Heart left ventricle (tissue), 16 donors: ENCODE data around the gene LIN52. TPM values are rescaled to one million over a fixed set of nuclear protein-coding genes. Genes with fewer than 3 reads are reported as not detected.

ENCODE experiments used
- ATAC-seq, 4 donors: fragments of 200-7000 bp; cut with Tn5 transposase; one replicate each; pipeline ENCODE4 v1.9.1; 2020 to 2022; ENCODE audit warnings: moderate library complexity in 4 of 4, mild to moderate bottlenecking in 3 of 4, moderate number of reproducible peaks in 1 of 4
- DNase-seq, 5 donors: peaks; one replicate each; pipeline ENCODE4 v3.0.0-alpha.2; 2020
- H3K27ac ChIP-seq, 12 donors: fragments of 200-600 bp; sonication (generic) in 4 of 12; one replicate each; pipeline versions ENCODE4 v1.5.0 to v1.8.0; 2016 to 2022; ENCODE audit warnings: mild to moderate bottlenecking in 2 of 12
- H3K27me3 ChIP-seq, 9 donors: fragments of 200-600 bp; sonication (generic) in 2 of 9; one replicate each; pipeline versions ENCODE4 v1.5.1 to v1.8.0; 2016 to 2022; ENCODE audit warnings: mild to moderate bottlenecking in 3 of 9
- H3K36me3 ChIP-seq, 9 donors: fragments of 200-600 bp; sonication (generic) in 2 of 9; one replicate each; pipeline versions ENCODE4 v1.5.0 to v1.8.0; 2018 to 2022; ENCODE audit warnings: mild to moderate bottlenecking in 2 of 9
- H3K4me1 ChIP-seq, 12 donors: fragments of 200-600 bp; sonication (generic) in 4 of 12; one replicate each; pipeline versions ENCODE4 v1.5.0 to v1.8.0; 2016 to 2022; ENCODE audit warnings: mild to moderate bottlenecking in 3 of 12
- H3K4me3 ChIP-seq, 12 donors: fragments of 200-600 bp; sonication (generic) in 4 of 12; one replicate each; pipeline versions ENCODE4 v1.5.0 to v1.8.0; 2017 to 2022; ENCODE audit warnings: mild to moderate bottlenecking in 9 of 12, moderate library complexity in 4 of 12
- H3K9me3 ChIP-seq, 12 donors: fragments of 200-600 bp; sonication (generic) in 4 of 12; one replicate each; pipeline versions ENCODE4 v1.5.0 to v1.8.0; 2016 to 2022; ENCODE audit warnings: mild to moderate bottlenecking in 1 of 12
- POLR2A ChIP-seq, 2 donors: fragments of 450-650 bp; IDR thresholded peaks; one replicate each; pipeline ENCODE4 v1.6.1; 2017; ENCODE audit warnings: antibody characterized with exemption in 2 of 2, mild to moderate bottlenecking in 2 of 2, moderate library complexity in 2 of 2
- WGBS, 4 donors: extraction: QIAGEN DNeasy Blood & Tissue Kit in 2 of 4; methylation state at CpG; one replicate each; pipeline versions ENCODE4 v1.1.5 to v1.1.7; 2013 to 2018; 5-methylcytosine and 5-hydroxymethylcytosine counted together
- intact Hi-C, 10 donors: fragments of 100-400 bp; cut with DNase I; formaldehyde crosslinking; loops; one replicate each; pipeline versions ENCODE4 v1.11.1 to v1.14.2; 2022
- polyA plus RNA-seq, 2 donors: library from polyadenylated mRNA; stranded (reverse); fragments of 200-250 nt; gene quantifications; one replicate each; pipeline ENCODE4 v1.2.3, GENCODE V29; 2013
- total RNA-seq, 9 donors: library from RNA; depleted of rRNA in 2 of 9; stranded (reverse); fragments of >200 nt in 2 of 9; fragmentation: NEBNext Ultra II Directional in 3 of 9; extraction: Animal tissue kit (Norgen Biotek cat#: 25700) in 3 of 9; gene quantifications; one replicate each; pipeline versions ENCODE4 v1.1.0 to v1.2.4, GENCODE V29; 2016 to 2023
- TF ChIP-seq, protein P1 (sequence below), 12 donors: fragments of 200-600 bp; sonication (generic) in 4 of 12; IDR thresholded peaks; one replicate each; pipeline versions ENCODE4 v1.5.0 to v1.8.0; 2018 to 2022; ENCODE audit warnings: antibody characterized with exemption in 12 of 12, mild to moderate bottlenecking in 5 of 12
- donor health status: ischemic (EF 13 %, LVEDD 7.1; RV severe dilation, severe dysfunction).
- donor health status: healthy with polysubstance abuse.
- donor health status: DM: no; HTN: yes; CAD: no.
- donor health status: DM: no; HTN: no; CAD: no.
- donor health status: ischemic (EF 25% LVEDD 6.9; RV normal size, moderate dysfunction).
- donor health status: ischemic (EF 25% LVEDD 5.7; RV mildly dilated, moderate dysfunction).
- donor health status: healthy.
- donor health status: DM: yes; HTN: yes; CAD: no.
- donor health status: ischemic (EF 35%, LVEDD 5.7; RV mildly dilated, moderate dysfunction).
- donor health status: nonischemic (EF 11% LVEDD 7.7; RV severe dilation, severe dysfunction).
- donor health status: DM: yes; HTN: yes; CAD: no.
- donor health status: PGD.
- donor health status: ischemic (EF 29% LVEDD 5.4; RV normal size, mild dysfunction).
- donor health status: nonischemic (EF 23%, LVEDD 6.1; RV moderate dilation, normal function).

LIN52 gene
- total and polyA plus RNA-seq, 11 donors, result 4.2 to 14.5 (median 8.9) TPM

DNA sequence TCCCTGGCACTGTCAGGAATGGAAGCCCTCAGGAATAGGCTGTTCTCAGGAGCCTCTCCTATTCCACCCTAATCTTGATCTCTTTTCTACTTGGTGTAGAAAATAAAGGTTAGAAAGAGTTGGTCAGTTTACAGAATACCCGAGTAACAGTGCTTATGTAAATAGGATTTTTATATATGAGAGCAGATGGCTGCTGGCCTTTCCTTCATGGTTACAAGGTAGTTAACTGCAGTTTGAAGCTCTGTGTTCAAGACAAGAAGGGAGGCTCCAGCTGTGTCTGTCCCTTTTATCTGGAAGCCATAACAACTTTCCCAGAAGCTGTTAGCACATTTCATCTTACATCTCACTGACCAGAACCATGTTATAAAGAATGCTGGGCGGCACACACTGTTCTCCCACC lies 42.5 kb upstream of the LIN52 start:
- ATAC-seq, result no peak
- H3K27me3 ChIP-seq, result no peaks in the 10 kb centered on the region
- peaks cover 0 to 36% (median 0%) of the 10 kb centered on the region in 9 donors for H3K36me3 ChIP-seq
- intact Hi-C loops, result loop anchor here in 1 of 10 donors (2.0 kb wide), 1 partner anchor 37 kb away; no protein-coding TSS in a partner anchor
- H3K9me3 ChIP-seq, result no peaks in the 10 kb centered on the region
- H3K4me1 ChIP-seq, result no peaks in the 10 kb centered on the region
- TF ChIP-seq, protein P1, sequence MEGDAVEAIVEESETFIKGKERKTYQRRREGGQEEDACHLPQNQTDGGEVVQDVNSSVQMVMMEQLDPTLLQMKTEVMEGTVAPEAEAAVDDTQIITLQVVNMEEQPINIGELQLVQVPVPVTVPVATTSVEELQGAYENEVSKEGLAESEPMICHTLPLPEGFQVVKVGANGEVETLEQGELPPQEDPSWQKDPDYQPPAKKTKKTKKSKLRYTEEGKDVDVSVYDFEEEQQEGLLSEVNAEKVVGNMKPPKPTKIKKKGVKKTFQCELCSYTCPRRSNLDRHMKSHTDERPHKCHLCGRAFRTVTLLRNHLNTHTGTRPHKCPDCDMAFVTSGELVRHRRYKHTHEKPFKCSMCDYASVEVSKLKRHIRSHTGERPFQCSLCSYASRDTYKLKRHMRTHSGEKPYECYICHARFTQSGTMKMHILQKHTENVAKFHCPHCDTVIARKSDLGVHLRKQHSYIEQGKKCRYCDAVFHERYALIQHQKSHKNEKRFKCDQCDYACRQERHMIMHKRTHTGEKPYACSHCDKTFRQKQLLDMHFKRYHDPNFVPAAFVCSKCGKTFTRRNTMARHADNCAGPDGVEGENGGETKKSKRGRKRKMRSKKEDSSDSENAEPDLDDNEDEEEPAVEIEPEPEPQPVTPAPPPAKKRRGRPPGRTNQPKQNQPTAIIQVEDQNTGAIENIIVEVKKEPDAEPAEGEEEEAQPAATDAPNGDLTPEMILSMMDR (IDR thresholded peaks at IDR 0.05), result no peak
- TF ChIP-seq POLR2A (IDR thresholded peaks at IDR 0.05), result no peak
- WGBS, 4 donors, result 47 to 80% (median 65%) methylated on average over 2 of the region's 2 CpGs
- no peak overlapping the region for H3K4me3 ChIP-seq
- DNase-seq, result no peak
- no peak overlapping the region for H3K27ac ChIP-seq

DNA sequence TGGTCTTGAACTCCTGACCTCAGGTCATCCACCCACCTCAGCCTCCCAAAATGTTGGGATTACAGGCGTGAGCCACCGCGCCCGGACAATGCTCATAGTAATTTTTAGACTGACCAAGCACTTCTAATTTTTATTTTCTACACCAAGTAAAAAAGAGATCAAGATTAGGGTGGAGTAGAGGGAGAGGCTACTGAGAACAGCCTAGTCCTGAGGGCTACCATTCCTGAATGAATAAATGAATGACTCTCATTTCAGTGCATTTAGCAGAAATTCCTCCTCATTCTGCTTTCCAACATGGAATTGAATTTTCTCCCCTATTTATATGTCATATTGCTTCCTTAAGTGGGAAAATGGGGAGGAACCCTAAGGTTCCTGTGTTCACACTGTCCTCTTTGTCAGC lies 39.2 kb upstream of the LIN52 start:
- no peak for ATAC-seq
- Histone ChIP-seq H3K9me3 (no peaks in the 10 kb centered on the region), H3K36me3 (peaks cover 0 to 52% (median 4%) of the 10 kb centered on the region in 9 donors), H3K27ac (no peak overlapping the region), H3K4me3 (no peak overlapping the region), H3K27me3 (no peaks in the 10 kb centered on the region), H3K4me1 (peaks cover 0 to 8% (median 0%) of the 10 kb centered on the region in 12 donors)
- intact Hi-C loops, result no loop called here
- TF ChIP-seq, protein P1 (IDR thresholded peaks at IDR 0.05), result no peak
- TF ChIP-seq POLR2A (IDR thresholded peaks at IDR 0.05), result no peak
- WGBS, 4 donors, result 96 to 97% (median 97%) methylated on average over 4 of the region's 4 CpGs
- DNase-seq, result no peak

DNA sequence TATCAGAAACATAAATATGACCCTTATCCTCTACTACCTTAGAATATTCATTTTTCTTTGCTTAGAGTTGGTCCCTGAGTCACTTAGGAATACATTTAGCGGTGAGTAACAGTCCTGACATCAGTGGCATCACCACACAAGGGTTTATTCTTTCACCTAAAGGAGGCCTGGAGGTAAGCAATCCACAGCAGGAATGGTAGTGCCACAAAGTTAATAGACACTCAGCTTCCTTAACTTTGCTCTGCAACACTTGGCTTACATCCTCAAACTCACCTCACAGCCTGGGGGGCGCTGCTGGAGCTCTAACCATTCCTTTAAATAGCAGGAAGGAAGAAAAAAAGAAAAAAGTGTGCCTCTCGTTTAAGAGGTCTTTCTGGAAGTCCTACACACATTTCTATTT lies 36.5 kb upstream of the LIN52 start:
- TF ChIP-seq, protein P1 (IDR thresholded peaks at IDR 0.05), result no peak
- no peak for TF ChIP-seq POLR2A (IDR thresholded peaks at IDR 0.05)
- ATAC-seq (no peak), DNase-seq (no peak)
- intact Hi-C loops, result no loop called here
- peaks cover 0 to 33% (median 4%) of the 10 kb centered on the region in 9 donors for H3K36me3 ChIP-seq
- no peak overlapping the region for H3K4me3 ChIP-seq
- H3K9me3 ChIP-seq, result no peaks in the 10 kb centered on the region
- 57 to 68% (median 66%) methylated on average over 3 of the region's 3 CpGs for WGBS, 4 donors
- peaks cover 0 to 8% (median 0%) of the 10 kb centered on the region in 12 donors for H3K4me1 ChIP-seq
- H3K27ac ChIP-seq, result no peak overlapping the region
- no peaks in the 10 kb centered on the region for H3K27me3 ChIP-seq

DNA sequence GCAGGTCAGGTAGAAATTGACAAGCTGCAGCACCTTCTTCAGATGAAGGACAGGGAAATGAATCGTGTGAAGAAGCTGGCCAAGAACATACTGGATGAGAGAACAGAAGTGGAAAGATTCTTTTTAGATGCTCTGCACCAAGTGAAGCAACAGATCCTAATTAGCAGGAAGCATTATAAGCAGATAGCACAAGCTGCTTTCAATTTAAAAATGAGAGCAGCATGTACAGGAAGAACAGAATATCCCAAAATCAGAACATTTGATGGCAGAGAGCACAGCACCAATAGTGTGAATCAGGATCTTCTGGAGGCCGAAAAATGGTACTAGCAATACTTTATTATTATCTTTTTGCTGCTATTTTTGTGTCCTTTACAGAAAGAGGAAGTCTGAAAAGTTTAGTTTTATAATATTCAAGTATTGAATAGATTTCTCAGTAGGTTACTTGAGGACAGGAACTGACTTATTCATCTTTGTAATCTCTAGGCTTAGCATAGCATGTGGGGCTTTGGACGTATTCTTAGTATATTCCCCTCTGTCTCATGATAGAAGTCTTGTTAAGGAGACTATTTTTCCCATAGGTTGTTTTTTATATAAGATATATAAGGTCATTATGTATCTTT lies 34.8 kb upstream of the LIN52 start:
- no peak for TF ChIP-seq POLR2A (IDR thresholded peaks at IDR 0.05)
- TF ChIP-seq, protein P1 (IDR thresholded peaks at IDR 0.05), result no peak
- Histone ChIP-seq H3K27me3 (no peaks in the 10 kb centered on the region), H3K27ac (no peak overlapping the region), H3K4me1 (peaks cover 0 to 8% (median 0%) of the 10 kb centered on the region in 12 donors), H3K4me3 (no peak overlapping the region), H3K9me3 (no peaks in the 10 kb centered on the region), H3K36me3 (peaks cover 0 to 34% (median 4%) of the 10 kb centered on the region in 9 donors)
- 70 to 80% (median 76%) methylated on average over 3 of the region's 3 CpGs for WGBS, 4 donors
- intact Hi-C loops, result no loop called here
- no peak for ATAC-seq
- no peak for DNase-seq
